HCT116 (cell line): ENCODE results near the gene PTPN1.
"Not testable (repeated sequence)": the region's sequence is repeated elsewhere in the genome, so short reads cannot be mapped to it uniquely, and the experiment has no call there.

Experiments
- CEBPB ChIP-seq: IDR thresholded peaks from 2 replicates; pipeline ENCODE4 v1.6.1; 2012; ENCODE audit warnings: low read depth
- CTCF ChIP-seq, 3 experiments: fragments of 200-600 bp in 1 of 3; sonication (generic) in 1 of 3; IDR thresholded peaks in 2 of 3; conservative IDR thresholded peaks in 1 of 3; 2 replicates each; pipeline ENCODE4 v1.5.1; 2012 to 2017; ENCODE audit warnings: low read depth in 2 of 3, low read length in 2 of 3, antibody characterized with exemption in 1 of 3, borderline replicate concordance in 1 of 3, control low read depth in 1 of 3, mild to moderate bottlenecking in 1 of 3, mixed read lengths in 1 of 3, mixed run types in 1 of 3, moderate library complexity in 1 of 3; ENCODE audit not compliant: insufficient read depth in 1 of 3
- EGR1 ChIP-seq: IDR thresholded peaks from 2 replicates; pipeline ENCODE4 v1.6.1; 2012; ENCODE audit warnings: low read depth
- ELF1 ChIP-seq: IDR thresholded peaks from 2 replicates; pipeline ENCODE4 v1.6.1; 2012; ENCODE audit warnings: low read depth, borderline replicate concordance
- EZH2 ChIP-seq: fragments of 200-600 bp; sonication (generic); IDR thresholded peaks from 2 replicates; pipeline ENCODE4 v1.6.1; 2017; ENCODE audit warnings: antibody characterized with exemption, mixed run types
- MAX ChIP-seq: IDR thresholded peaks from 2 replicates; pipeline ENCODE4 v1.6.1; 2012
- POLR2A ChIP-seq: IDR thresholded peaks from 2 replicates; pipeline ENCODE4 v1.7.0; 2011; ENCODE audit warnings: borderline replicate concordance; ENCODE audit not compliant: insufficient read depth, insufficient read length; ENCODE audit errors: extremely low read depth
- POLR2AphosphoS5 ChIP-seq: IDR thresholded peaks from 2 replicates; pipeline ENCODE4 v1.6.1; 2011; ENCODE audit warnings: mild to moderate bottlenecking, low read depth, low read length, moderate library complexity
- SP1 ChIP-seq: IDR thresholded peaks from 2 replicates; pipeline ENCODE4 v1.6.1; 2012; ENCODE audit warnings: low read depth
- YY1 ChIP-seq: IDR thresholded peaks from 2 replicates; pipeline ENCODE4 v1.6.1; 2011; ENCODE audit warnings: low read length, low read depth, moderate library complexity, mild to moderate bottlenecking; ENCODE audit not compliant: insufficient replicate concordance; ENCODE audit errors: extremely low read depth
- ZFX ChIP-seq: fragments of 450-650 bp; IDR thresholded peaks from 2 replicates; pipeline ENCODE4 v1.6.1; 2017

DNA sequence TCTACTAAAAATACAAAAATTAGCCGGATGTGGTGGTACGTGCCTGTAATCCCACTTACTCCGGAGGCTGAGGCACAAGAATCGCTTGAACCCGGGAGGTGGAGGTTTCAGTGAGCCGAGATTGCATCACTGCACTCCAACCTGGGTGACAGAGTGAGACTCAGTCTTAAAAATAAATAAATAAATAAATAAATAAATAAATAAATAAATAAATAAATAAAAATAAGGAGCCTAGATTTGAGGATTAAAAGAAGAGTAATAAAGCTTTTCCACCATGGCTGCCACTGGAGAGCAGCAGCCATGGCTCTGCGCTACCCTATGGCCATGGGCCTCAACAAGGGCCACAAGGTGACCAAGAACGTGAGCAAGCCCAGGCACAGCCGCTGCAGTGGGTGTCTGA is 110.3 kb downstream of the PTPN1 start:
- not testable (repeated sequence) for TF ChIP-seq CTCF (IDR thresholded peaks at IDR 0.05 in 2 of 3, conservative IDR thresholded peaks at IDR 0.05 in 1 of 3; ENCODE audit: borderline replicate concordance in 1 of 3, insufficient read depth in 1 of 3, low read depth in 2 of 3, low read length in 2 of 3); EZH2; YY1; SP1; POLR2AphosphoS5; ELF1; POLR2A; MAX; CEBPB; ZFX; EGR1
